ENCODE data around the gene S100A14. TPM values are rescaled to one million over a fixed set of nuclear protein-coding genes. Genes with fewer than 3 reads are reported as not detected.

S100A14 gene
- total and polyA plus RNA-seq, 2 of the 13 experiments (the other 11 are each of a cell fraction or from before 2014, with no cell fraction given) = 1.4 to 7.7 TPM

DNA sequence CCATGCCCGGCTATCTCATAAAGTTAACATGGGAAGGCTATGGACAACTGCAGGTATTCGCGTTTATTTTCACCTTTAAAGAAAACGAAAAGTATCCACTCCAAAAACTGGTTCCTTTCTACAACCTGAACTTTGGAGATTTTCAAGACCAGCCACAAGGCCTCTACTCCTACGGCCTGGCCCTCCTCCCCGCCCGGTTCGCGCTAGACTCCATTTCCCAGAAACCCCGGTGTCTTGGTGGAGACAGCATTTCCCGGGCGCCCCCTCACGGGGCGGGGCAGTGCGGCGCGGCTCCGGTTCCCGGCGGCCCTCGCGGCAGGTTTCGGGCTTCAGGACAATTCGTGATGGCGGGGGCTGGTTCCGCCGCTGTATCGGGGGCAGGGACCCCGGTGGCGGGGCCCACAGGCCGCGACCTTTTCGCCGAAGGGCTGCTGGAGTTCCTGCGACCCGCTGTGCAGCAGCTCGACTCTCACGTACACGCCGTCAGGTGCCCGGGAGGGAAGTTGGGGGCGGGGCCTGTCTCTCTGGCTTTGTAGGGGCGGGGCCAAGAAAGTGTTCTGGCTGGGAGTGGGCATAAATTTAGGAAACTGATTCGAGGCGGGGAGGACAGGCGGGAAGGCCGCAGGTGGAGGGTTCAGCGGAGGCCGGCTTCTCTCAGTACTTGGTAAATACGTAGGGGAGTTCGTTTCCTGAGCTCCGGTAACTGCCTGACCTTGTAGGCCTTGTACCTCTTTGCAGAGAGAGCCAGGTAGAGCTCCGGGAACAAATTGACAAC lies 42.5 kb upstream of the S100A14 start, which contains the start of gene SNAPIN (continued):
- TF ChIP-seq CBX5 (CRISPR knock-in tag; IDR thresholded peaks at IDR 0.05; ENCODE audit: borderline replicate concordance) (peak; percentile 42; the same call in 1 of the 2 replicates), ZSCAN20 (CRISPR knock-in tag; IDR thresholded peaks at IDR 0.05; ENCODE audit: borderline replicate concordance) (peak; percentile 44; the same call in 1 of the 2 replicates), ZSCAN9 (CRISPR knock-in tag; IDR thresholded peaks at IDR 0.05; ENCODE audit: borderline replicate concordance) (0 out of 2 replicates have a peak, but pooled peaks have one; percentile 70), THAP11 (CRISPR knock-in tag; IDR thresholded peaks at IDR 0.05) (peak; percentile 98), TEAD2 (CRISPR knock-in tag; IDR thresholded peaks at IDR 0.05) (no peak), ZNF598 (CRISPR knock-in tag; IDR thresholded peaks at IDR 0.05; ENCODE audit: borderline replicate concordance) (no peak), NONO (IDR thresholded peaks at IDR 0.05) (no peak), NONO (CRISPR knock-in tag; conservative IDR thresholded peaks at IDR 0.05) (peak; percentile 76; the same call in 1 of the 2 replicates), FOXP1 (IDR thresholded peaks at IDR 0.05) (no peak), FOXP1 (CRISPR knock-in tag; IDR thresholded peaks at IDR 0.05) (no peak), PCBP2 (optimal IDR thresholded peaks at IDR 0.05; ENCODE audit: low read depth, low read length, poor library complexity, severe bottlenecking) (no peak), ZNF12 (CRISPR knock-in tag; IDR thresholded peaks at IDR 0.05) (no peak), ZNF274 (CRISPR knock-in tag; IDR thresholded peaks at IDR 0.05) (no peak), ZNF326 (CRISPR knock-in tag; IDR thresholded peaks at IDR 0.05; ENCODE audit: borderline replicate concordance) (no peak)
- TF ChIP-seq, protein P1, sequence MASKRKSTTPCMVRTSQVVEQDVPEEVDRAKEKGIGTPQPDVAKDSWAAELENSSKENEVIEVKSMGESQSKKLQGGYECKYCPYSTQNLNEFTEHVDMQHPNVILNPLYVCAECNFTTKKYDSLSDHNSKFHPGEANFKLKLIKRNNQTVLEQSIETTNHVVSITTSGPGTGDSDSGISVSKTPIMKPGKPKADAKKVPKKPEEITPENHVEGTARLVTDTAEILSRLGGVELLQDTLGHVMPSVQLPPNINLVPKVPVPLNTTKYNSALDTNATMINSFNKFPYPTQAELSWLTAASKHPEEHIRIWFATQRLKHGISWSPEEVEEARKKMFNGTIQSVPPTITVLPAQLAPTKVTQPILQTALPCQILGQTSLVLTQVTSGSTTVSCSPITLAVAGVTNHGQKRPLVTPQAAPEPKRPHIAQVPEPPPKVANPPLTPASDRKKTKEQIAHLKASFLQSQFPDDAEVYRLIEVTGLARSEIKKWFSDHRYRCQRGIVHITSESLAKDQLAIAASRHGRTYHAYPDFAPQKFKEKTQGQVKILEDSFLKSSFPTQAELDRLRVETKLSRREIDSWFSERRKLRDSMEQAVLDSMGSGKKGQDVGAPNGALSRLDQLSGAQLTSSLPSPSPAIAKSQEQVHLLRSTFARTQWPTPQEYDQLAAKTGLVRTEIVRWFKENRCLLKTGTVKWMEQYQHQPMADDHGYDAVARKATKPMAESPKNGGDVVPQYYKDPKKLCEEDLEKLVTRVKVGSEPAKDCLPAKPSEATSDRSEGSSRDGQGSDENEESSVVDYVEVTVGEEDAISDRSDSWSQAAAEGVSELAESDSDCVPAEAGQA (IDR thresholded peaks at IDR 0.05; ENCODE audit: low read depth) = 0 out of 2 replicates have a peak, but pooled peaks have one; percentile 49
- TF ChIP-seq, protein P1 (CRISPR knock-in tag; IDR thresholded peaks at IDR 0.05; ENCODE audit: borderline replicate concordance) = no peak
- TF ChIP-seq, protein P2, sequence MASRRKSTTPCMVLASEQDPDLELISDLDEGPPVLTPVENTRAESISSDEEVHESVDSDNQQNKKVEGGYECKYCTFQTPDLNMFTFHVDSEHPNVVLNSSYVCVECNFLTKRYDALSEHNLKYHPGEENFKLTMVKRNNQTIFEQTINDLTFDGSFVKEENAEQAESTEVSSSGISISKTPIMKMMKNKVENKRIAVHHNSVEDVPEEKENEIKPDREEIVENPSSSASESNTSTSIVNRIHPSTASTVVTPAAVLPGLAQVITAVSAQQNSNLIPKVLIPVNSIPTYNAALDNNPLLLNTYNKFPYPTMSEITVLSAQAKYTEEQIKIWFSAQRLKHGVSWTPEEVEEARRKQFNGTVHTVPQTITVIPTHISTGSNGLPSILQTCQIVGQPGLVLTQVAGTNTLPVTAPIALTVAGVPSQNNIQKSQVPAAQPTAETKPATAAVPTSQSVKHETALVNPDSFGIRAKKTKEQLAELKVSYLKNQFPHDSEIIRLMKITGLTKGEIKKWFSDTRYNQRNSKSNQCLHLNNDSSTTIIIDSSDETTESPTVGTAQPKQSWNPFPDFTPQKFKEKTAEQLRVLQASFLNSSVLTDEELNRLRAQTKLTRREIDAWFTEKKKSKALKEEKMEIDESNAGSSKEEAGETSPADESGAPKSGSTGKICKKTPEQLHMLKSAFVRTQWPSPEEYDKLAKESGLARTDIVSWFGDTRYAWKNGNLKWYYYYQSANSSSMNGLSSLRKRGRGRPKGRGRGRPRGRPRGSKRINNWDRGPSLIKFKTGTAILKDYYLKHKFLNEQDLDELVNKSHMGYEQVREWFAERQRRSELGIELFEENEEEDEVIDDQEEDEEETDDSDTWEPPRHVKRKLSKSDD (CRISPR knock-in tag; IDR thresholded peaks at IDR 0.05; ENCODE audit: low read depth) = no peak

All from HepG2 (cell line).